GM23338 (cell line): ENCODE data around the gene SSTR5. TPM values are rescaled to one million over a fixed set of nuclear protein-coding genes. Genes with fewer than 3 reads are reported as not detected.

Source experiments
- ATAC-seq: fragments of 200-7000 bp; cut with Tn5 transposase; 3 replicates; pipeline ENCODE4 v1.9.1; 2020
- DNase-seq: peaks from one replicate; pipeline ENCODE4 v3.0.0-alpha.2; 2015; ENCODE audit warnings: low spot score
- H2AFZ ChIP-seq: fragments of 200-600 bp; sonication (generic); 2 replicates; pipeline ENCODE4 v1.8.0; 2016; ENCODE audit warnings: antibody characterized with exemption, mild to moderate bottlenecking, moderate library complexity
- H3F3A ChIP-seq: fragments of 200-600 bp; sonication (generic); replicated peaks from 2 replicates; pipeline ENCODE4 v1.8.0; 2017; ENCODE audit warnings: antibody characterized with exemption, mixed run types, low read depth
- H3K27ac ChIP-seq: fragments of 200-600 bp; sonication (generic); 2 replicates; pipeline ENCODE4 v1.6.1; 2016; ENCODE audit warnings: low read depth
- H3K27me3 ChIP-seq: fragments of 200-600 bp; sonication (generic); 2 replicates; pipeline ENCODE4 v1.8.0; 2016; ENCODE audit warnings: mild to moderate bottlenecking, mixed run types, moderate library complexity; ENCODE audit not compliant: insufficient read depth
- H3K36me3 ChIP-seq: fragments of 200-600 bp; sonication (generic); 2 replicates; pipeline ENCODE4 v1.8.0; 2016; ENCODE audit warnings: mild to moderate bottlenecking; ENCODE audit not compliant: insufficient read depth
- H3K4me1 ChIP-seq: fragments of 200-600 bp; sonication (generic); 2 replicates; pipeline ENCODE4 v1.8.0; 2016; ENCODE audit warnings: mild to moderate bottlenecking, moderate library complexity; ENCODE audit not compliant: insufficient read depth
- H3K4me2 ChIP-seq: fragments of 200-600 bp; sonication (generic); 2 replicates; pipeline ENCODE4 v1.7.1; 2017; ENCODE audit warnings: mixed run types
- H3K4me3 ChIP-seq: fragments of 200-600 bp; sonication (generic); 2 replicates; pipeline ENCODE4 v1.6.1; 2016; ENCODE audit warnings: mixed run types
- H3K79me2 ChIP-seq: fragments of 200-600 bp; sonication (generic); replicated peaks from 2 replicates; pipeline ENCODE4 v1.8.0; 2017; ENCODE audit warnings: mild to moderate bottlenecking; ENCODE audit not compliant: insufficient read depth
- H3K9me2 ChIP-seq: fragments of 200-600 bp; sonication (generic); 2 replicates; pipeline ENCODE4 v1.8.0; 2017; ENCODE audit not compliant: insufficient read depth
- H4K20me1 ChIP-seq: fragments of 200-600 bp; sonication (generic); replicated peaks from 2 replicates; pipeline ENCODE4 v1.8.0; 2017; ENCODE audit warnings: mild to moderate bottlenecking; ENCODE audit not compliant: insufficient read depth
- H3K27ac Mint-ChIP-seq: 2 replicates; pipeline ENCODE4 v1.8.0; 2020; ENCODE audit warnings: inconsistent platforms, mild to moderate bottlenecking, moderate library complexity, mixed read lengths
- H3K27me3 Mint-ChIP-seq: 3 replicates; pipeline ENCODE4 v1.8.0; 2022; ENCODE audit warnings: low read depth, mild to moderate bottlenecking, moderate library complexity, mixed read lengths, inconsistent platforms; ENCODE audit not compliant: insufficient read depth, poor library complexity
- H3K36me3 Mint-ChIP-seq: 3 replicates; pipeline ENCODE4 v1.8.0; 2021; ENCODE audit warnings: low read depth, mild to moderate bottlenecking, inconsistent platforms, moderate library complexity, mixed read lengths
- H3K4me1 Mint-ChIP-seq: 3 replicates; pipeline ENCODE4 v1.8.0; 2020; ENCODE audit warnings: mild to moderate bottlenecking, inconsistent platforms, mixed read lengths
- H3K4me3 Mint-ChIP-seq: 3 replicates; pipeline ENCODE4 v1.8.0; 2021; ENCODE audit warnings: moderate library complexity, mild to moderate bottlenecking, inconsistent platforms, mixed read lengths
- H3K9me3 Mint-ChIP-seq: 3 replicates; pipeline ENCODE4 v1.8.0; 2020; ENCODE audit warnings: moderate library complexity, mild to moderate bottlenecking, inconsistent platforms, mixed read lengths
- ETS1 ChIP-seq: IDR thresholded peaks from 2 replicates; pipeline ENCODE4 v1.6.1; 2016; ENCODE audit warnings: antibody characterized with exemption
- EZH2 ChIP-seq: fragments of 200-600 bp; sonication (generic); IDR thresholded peaks from one replicate; pipeline ENCODE4 v1.8.0; 2017; ENCODE audit warnings: antibody characterized with exemption, mild to moderate bottlenecking, low read depth; ENCODE audit not compliant: unreplicated experiment
- EZH2phosphoT487 ChIP-seq: fragments of 200-600 bp; sonication (generic); IDR thresholded peaks from one replicate; pipeline ENCODE4 v1.8.1; 2018; ENCODE audit warnings: antibody characterized with exemption; ENCODE audit not compliant: unreplicated experiment
- JUNB ChIP-seq: IDR thresholded peaks from one replicate; pipeline ENCODE4 v1.6.1; 2016; ENCODE audit warnings: antibody characterized with exemption; ENCODE audit not compliant: unreplicated experiment
- NANOG ChIP-seq: IDR thresholded peaks from 2 replicates; pipeline ENCODE4 v1.6.1; 2016; ENCODE audit warnings: antibody characterized with exemption, borderline replicate concordance
- REST ChIP-seq: IDR thresholded peaks from one replicate; pipeline ENCODE4 v1.6.1; 2018; ENCODE audit warnings: antibody characterized with exemption; ENCODE audit not compliant: unreplicated experiment
- STAT1 ChIP-seq: IDR thresholded peaks from one replicate; pipeline ENCODE4 v1.6.1; 2016; ENCODE audit warnings: antibody characterized with exemption; ENCODE audit not compliant: unreplicated experiment
- ZNF114 ChIP-seq: fragments of 250-450 bp; sonication (Bioruptor Pico); IDR thresholded peaks from 2 replicates; pipeline ENCODE4 v1.5.0; 2020; ENCODE audit warnings: mild to moderate bottlenecking, moderate library complexity
- ZNF331 ChIP-seq: fragments of 250-450 bp; sonication (Bioruptor Pico); IDR thresholded peaks from 2 replicates; pipeline ENCODE4 v1.5.0; 2020; ENCODE audit warnings: low read depth, mild to moderate bottlenecking, moderate library complexity
- polyA plus RNA-seq: library from polyadenylated mRNA; unstranded; fragments of >200 nt; fragmentation: Nextera tagmentation; extraction: Ambion mirVana; gene quantifications from 2 replicates; pipeline ENCODE4 v1.2.1, GENCODE V29; 2016
- total RNA-seq: library from RNA; depleted of rRNA; stranded (reverse); fragments of >200 nt; shearing (Covaris generic); gene quantifications from 2 replicates; pipeline ENCODE4 v1.2.3, GENCODE V29; 2014
- TF ChIP-seq, protein P1 (sequence below): fragments of 250-450 bp; sonication (Bioruptor Pico); IDR thresholded peaks from 2 replicates; pipeline ENCODE4 v1.5.0; 2020; ENCODE audit warnings: mild to moderate bottlenecking, moderate library complexity

The SSTR5 gene
- total and polyA plus RNA-seq, 2 experiments from 2014 or later, result 0.60 to 1.0 TPM

DNA sequence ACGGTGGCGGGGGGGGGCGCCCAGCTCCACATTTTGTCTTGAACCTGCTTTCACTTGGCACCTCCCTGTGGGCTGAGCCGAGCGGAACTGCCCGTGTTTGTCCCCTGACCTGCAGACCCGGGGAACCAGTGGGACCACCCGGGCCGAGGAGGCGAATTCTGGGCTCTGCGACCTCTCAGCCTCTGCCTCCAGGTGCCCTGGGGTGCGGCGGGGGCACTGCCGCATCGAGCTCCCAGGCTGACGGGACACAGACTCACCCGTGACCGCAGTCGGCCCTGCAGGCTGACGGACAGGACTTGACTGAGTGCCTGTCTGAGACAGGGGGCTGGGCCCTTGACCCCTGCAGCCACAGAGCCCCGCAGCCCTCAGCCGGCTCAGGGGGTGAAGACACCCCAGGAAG, 34.6 kb downstream of the SSTR5 start:
- no peaks in the 10 kb centered on the region for H3K36me3 Mint-ChIP-seq
- H3K27me3 ChIP-seq, result no peaks in the 10 kb centered on the region
- H3K27ac ChIP-seq, result no peak overlapping the region
- no peaks in the 10 kb centered on the region for H3F3A ChIP-seq
- no peak for TF ChIP-seq ZNF331 (CRISPR knock-in tag)
- no peaks in the 10 kb centered on the region for H3K36me3 ChIP-seq
- no peak overlapping the region for H2AFZ ChIP-seq
- peaks cover 8% of the 10 kb centered on the region for H3K27me3 Mint-ChIP-seq
- no peaks in the 10 kb centered on the region for H3K9me2 ChIP-seq
- no peaks in the 10 kb centered on the region for H3K4me1 Mint-ChIP-seq
- H3K4me1 ChIP-seq, result no peaks in the 10 kb centered on the region
- no peak for DNase-seq
- H3K9me3 Mint-ChIP-seq, result no peaks in the 10 kb centered on the region
- ATAC-seq, result no peak
- H4K20me1 ChIP-seq, result no peaks in the 10 kb centered on the region
- H3K4me3 ChIP-seq, result no peak overlapping the region
- H3K4me2 ChIP-seq, result no peak overlapping the region
- H3K79me2 ChIP-seq, result no peaks in the 10 kb centered on the region
- H3K27ac Mint-ChIP-seq, result no peak overlapping the region
- H3K4me3 Mint-ChIP-seq, result no peak overlapping the region

- H3K27ac ChIP-seq, result no peak overlapping the region
- no peaks in the 10 kb centered on the region for H3K9me2 ChIP-seq
- H3K27me3 Mint-ChIP-seq, result peaks cover 8% of the 10 kb centered on the region
- H3K9me3 Mint-ChIP-seq, result no peaks in the 10 kb centered on the region
- H3K4me2 ChIP-seq, result no peak overlapping the region
- H4K20me1 ChIP-seq, result no peaks in the 10 kb centered on the region
- no peaks in the 10 kb centered on the region for H3K36me3 ChIP-seq
- no peak overlapping the region for H2AFZ ChIP-seq
- H3K79me2 ChIP-seq, result no peaks in the 10 kb centered on the region
- H3K4me3 ChIP-seq, result no peak overlapping the region
- no peak overlapping the region for H3K4me3 Mint-ChIP-seq
- no peaks in the 10 kb centered on the region for H3F3A ChIP-seq
- no peaks in the 10 kb centered on the region for H3K4me1 Mint-ChIP-seq
- H3K27ac Mint-ChIP-seq, result no peak overlapping the region
- no peak for DNase-seq
- H3K36me3 Mint-ChIP-seq, result no peaks in the 10 kb centered on the region
- H3K27me3 ChIP-seq, result no peaks in the 10 kb centered on the region
- no peak for ATAC-seq
- no peaks in the 10 kb centered on the region for H3K4me1 ChIP-seq
- TF ChIP-seq NANOG, result no peak
- TF ChIP-seq ETS1, result no peak
- TF ChIP-seq REST, result no peak
- TF ChIP-seq STAT1, result no peak
- TF ChIP-seq JUNB, result no peak
- TF ChIP-seq EZH2, result no peak
- TF ChIP-seq EZH2phosphoT487, result no peak
- no peak for TF ChIP-seq ZNF114
- TF ChIP-seq, protein P1, sequence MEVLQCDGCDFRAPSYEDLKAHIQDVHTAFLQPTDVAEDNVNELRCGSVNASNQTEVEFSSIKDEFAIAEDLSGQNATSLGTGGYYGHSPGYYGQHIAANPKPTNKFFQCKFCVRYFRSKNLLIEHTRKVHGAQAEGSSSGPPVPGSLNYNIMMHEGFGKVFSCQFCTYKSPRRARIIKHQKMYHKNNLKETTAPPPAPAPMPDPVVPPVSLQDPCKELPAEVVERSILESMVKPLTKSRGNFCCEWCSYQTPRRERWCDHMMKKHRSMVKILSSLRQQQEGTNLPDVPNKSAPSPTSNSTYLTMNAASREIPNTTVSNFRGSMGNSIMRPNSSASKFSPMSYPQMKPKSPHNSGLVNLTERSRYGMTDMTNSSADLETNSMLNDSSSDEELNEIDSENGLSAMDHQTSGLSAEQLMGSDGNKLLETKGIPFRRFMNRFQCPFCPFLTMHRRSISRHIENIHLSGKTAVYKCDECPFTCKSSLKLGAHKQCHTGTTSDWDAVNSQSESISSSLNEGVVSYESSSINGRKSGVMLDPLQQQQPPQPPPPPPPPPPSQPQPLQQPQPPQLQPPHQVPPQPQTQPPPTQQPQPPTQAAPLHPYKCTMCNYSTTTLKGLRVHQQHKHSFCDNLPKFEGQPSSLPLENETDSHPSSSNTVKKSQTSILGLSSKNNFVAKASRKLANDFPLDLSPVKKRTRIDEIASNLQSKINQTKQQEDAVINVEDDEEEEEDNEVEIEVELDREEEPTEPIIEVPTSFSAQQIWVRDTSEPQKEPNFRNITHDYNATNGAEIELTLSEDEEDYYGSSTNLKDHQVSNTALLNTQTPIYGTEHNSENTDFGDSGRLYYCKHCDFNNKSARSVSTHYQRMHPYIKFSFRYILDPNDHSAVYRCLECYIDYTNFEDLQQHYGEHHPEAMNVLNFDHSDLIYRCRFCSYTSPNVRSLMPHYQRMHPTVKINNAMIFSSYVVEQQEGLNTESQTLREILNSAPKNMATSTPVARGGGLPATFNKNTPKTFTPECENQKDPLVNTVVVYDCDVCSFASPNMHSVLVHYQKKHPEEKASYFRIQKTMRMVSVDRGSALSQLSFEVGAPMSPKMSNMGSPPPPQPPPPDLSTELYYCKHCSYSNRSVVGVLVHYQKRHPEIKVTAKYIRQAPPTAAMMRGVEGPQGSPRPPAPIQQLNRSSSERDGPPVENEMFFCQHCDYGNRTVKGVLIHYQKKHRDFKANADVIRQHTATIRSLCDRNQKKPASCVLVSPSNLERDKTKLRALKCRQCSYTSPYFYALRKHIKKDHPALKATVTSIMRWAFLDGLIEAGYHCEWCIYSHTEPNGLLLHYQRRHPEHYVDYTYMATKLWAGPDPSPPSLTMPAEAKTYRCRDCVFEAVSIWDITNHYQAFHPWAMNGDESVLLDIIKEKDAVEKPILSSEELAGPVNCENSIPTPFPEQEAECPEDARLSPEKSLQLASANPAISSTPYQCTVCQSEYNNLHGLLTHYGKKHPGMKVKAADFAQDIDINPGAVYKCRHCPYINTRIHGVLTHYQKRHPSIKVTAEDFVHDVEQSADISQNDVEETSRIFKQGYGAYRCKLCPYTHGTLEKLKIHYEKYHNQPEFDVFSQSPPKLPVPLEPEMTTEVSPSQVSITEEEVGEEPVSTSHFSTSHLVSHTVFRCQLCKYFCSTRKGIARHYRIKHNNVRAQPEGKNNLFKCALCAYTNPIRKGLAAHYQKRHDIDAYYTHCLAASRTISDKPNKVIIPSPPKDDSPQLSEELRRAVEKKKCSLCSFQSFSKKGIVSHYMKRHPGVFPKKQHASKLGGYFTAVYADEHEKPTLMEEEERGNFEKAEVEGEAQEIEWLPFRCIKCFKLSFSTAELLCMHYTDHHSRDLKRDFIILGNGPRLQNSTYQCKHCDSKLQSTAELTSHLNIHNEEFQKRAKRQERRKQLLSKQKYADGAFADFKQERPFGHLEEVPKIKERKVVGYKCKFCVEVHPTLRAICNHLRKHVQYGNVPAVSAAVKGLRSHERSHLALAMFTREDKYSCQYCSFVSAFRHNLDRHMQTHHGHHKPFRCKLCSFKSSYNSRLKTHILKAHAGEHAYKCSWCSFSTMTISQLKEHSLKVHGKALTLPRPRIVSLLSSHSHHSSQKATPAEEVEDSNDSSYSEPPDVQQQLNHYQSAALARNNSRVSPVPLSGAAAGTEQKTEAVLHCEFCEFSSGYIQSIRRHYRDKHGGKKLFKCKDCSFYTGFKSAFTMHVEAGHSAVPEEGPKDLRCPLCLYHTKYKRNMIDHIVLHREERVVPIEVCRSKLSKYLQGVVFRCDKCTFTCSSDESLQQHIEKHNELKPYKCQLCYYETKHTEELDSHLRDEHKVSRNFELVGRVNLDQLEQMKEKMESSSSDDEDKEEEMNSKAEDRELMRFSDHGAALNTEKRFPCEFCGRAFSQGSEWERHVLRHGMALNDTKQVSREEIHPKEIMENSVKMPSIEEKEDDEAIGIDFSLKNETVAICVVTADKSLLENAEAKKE (CRISPR knock-in tag), result no peak
Measured at GRCh38 chr16:1107731-1108130, 35.2 kb downstream of the SSTR5 start.
